A172 (cell line): ENCODE results near the gene HYLS1. TPM values are rescaled to one million over a fixed set of nuclear protein-coding genes. Genes with fewer than 3 reads are reported as not detected.

ENCODE experiments used
- DNase-seq: peaks from one replicate; pipeline ENCODE4 v3.0.0-alpha.2; 2015; ENCODE audit warnings: low spot score
- total RNA-seq: library from RNA; depleted of rRNA; stranded (reverse); fragments of >200 nt; shearing (Covaris generic); gene quantifications from 2 replicates; pipeline ENCODE4 v1.2.3, GENCODE V29; 2014

The HYLS1 gene
- total RNA-seq, 1 experiment from 2014 or later = 9.7 TPM

- DNase-seq = no peak
Observed at GRCh38 chr11:125933030-125933813, 45.8 kb downstream of the HYLS1 start.

DNA sequence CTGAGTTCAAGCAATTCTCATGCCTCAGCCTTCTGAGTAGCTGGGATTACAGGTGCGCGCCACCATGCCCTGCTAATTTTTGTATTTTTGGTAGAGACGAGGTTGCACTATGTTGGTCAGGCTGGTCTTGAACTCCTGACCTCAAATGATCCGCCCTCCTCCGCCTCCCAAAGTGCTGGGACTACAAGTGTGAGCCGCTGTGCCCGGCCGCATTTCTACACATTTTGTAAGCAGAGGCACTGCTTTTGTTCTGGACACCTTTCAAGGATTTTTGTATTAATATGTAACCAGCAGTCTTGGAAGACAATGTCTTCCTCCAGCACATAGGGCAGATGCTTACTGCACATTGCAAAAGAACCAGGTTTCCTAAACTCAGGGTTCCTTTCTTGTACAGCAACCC, 47.0 kb downstream of the HYLS1 start:
- no peak for DNase-seq

DNA sequence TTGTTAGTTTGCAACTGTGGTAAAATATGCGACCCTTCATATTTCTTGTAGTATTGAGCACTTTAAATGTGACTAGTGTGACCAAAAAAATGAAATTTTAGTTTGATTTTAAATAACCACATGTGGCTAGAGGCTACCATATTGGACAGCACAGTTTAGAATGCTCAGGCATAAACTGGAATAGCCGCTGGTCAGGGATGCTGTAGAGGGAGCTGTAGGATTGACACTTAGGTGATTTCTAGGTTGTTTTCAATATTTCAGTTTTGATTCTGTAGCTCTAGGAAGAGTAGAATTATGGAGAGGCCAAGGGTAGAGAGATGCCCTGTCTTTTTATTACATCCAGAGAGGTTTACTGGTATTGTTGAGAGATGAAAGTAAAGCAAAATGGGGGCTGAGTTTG, 47.6 kb downstream of the HYLS1 start:
- DNase-seq = no peak

DNA sequence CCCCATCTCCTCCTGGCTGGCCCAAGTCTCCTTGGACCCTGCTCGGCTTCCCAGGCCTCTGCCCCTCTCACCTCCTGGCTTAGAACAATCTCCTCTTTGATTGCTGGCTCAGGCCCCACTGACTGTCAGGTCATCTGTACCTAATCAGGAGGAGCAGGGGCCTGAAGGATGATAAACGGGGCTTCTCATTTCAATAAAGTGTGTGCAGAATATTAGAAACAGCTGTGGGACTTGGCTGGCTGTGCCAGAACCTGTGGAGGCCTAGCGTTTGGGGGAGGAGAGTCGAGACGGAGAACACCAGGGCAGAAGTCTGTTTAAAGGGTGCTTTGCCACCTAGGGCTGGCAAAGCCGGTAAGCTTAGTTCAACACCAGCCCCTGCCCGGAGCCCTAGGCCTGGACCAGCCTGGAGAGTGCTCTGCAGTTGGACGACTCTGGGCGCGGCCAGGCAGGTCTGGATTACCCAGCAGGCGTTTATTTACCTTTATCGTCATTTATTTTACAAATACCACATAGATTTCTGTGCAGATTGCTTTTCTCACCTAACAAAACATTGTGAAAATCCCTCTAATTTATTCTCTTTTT, 48.2 kb downstream of the HYLS1 start:
- DNase-seq = no peak

- DNase-seq = no peak
Observed at GRCh38 chr11:125938418-125938817, 51.0 kb downstream of the HYLS1 start.

DNA sequence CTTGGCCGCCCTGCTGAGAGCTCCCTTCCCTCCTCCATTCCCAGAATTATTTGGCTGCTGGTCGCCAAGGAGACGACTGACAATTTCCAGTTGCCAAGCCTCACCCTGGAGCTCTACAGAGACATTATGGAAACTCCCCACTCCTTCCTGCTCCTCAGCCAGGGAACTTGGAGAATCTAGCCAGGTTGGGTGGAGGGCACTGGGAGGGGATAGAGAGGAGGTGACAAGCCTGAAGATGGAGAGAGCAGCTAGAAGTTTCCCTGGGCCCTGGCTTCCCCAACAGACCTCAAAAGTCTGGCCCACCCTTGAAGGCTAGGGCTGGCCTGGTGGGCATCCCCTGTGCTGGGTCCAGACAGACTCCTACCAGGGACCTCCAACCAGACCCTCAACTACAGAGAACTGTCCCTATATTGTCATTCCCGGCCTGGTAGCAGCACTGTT, 51.6 kb downstream of the HYLS1 start:
- no peak for DNase-seq

DNA sequence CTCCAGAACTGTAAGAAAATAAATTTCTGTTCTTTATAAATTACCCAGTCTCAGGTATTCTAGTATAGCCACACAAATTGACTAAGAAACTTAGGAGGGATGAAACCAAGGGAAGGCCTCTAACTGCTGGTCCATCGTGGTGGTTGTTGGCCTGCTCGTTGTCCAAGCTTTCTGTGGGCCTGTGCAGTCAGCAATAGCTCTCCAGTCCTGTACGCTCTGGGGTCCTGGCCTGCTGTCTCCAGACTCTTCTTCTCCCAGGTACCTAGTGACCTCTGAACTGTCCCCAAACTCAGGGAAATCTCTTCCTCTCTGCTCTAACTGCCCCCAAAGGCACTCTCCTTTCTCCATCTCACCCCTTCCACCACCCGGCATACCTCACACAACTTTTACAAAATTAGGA, 52.7 kb downstream of the HYLS1 start:
- DNase-seq = no peak

- no peak for DNase-seq
Observed at GRCh38 chr11:125941267-125941618, 53.8 kb downstream of the HYLS1 start.

GRCh38 chr11:125941619-125942611, 54.4 kb downstream of the HYLS1 start:
- DNase-seq = peak; percentile 16

DNA sequence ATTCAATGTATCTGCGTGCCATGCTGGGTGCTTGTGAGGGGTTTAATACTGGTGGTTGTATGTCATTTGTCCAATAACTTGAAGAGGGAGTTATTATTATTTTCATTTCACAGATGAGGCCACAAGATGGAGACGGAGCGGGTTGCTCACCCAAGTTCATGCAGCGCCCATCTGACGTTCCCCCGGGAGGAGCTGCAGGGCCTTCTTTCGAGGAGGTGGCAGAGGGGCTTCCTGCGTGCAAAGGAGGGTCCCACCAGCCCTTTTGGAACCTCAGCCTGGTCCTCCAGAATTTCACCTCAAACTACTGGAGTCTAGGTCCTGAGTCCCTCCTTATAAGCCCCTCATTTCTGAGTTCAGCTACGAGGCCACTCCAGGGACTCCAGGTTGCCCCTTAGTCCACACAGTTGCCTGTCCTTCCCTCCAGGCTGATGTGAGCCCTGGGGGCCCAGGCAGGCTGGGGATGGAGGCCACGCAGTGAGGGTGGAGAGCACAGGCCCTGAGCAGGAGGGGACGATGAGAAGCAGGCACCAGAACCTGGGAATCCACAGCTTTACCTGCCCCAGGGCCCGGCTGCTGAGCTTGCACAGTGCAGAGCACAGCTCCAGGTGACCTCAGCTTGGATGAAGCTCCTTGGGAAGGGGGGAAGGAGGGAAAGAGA, 55.4 kb downstream of the HYLS1 start:
- DNase-seq = no peak

- no peak for DNase-seq
Observed at GRCh38 chr11:125943661-125944349, 56.3 kb downstream of the HYLS1 start.

- no peak for DNase-seq
Observed at GRCh38 chr11:125944350-125945010, 57.0 kb downstream of the HYLS1 start.

DNA sequence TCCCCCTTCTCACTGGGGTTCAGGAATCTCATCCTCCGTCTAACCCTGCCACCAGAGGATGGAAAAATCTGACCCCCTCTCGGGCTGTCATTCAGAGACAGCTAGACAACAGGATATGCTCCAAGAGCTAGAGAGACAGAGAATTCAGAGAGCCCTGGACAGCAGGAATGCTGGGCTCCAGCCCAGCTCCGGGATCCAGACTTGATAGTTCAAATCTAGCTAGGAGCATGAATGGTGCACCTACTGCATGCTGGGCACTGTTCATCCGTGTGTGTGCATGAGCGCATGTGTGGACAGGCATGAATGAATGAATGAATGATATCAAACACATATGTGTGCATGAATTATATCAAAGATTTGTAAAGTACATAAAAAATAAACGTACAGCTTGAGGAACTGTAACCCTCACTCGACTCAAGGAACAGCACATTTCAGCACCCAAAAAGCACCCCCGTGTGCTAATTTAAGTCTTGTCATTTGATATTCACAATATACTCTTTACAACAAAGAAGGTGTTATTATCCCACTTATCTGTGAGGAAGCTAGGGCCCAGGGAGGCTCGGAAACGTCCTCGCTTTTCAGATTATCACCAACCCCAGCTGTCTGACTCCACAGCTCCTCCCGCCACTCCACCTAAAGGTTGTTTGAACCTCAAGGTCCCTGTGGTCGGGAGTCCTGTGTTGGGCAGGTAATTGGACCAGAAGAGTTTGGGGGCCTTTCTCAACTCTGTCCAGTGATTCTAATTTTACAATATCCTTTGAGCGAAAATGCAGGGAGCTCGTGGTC, 57.7 kb downstream of the HYLS1 start:
- DNase-seq = no peak

DNA sequence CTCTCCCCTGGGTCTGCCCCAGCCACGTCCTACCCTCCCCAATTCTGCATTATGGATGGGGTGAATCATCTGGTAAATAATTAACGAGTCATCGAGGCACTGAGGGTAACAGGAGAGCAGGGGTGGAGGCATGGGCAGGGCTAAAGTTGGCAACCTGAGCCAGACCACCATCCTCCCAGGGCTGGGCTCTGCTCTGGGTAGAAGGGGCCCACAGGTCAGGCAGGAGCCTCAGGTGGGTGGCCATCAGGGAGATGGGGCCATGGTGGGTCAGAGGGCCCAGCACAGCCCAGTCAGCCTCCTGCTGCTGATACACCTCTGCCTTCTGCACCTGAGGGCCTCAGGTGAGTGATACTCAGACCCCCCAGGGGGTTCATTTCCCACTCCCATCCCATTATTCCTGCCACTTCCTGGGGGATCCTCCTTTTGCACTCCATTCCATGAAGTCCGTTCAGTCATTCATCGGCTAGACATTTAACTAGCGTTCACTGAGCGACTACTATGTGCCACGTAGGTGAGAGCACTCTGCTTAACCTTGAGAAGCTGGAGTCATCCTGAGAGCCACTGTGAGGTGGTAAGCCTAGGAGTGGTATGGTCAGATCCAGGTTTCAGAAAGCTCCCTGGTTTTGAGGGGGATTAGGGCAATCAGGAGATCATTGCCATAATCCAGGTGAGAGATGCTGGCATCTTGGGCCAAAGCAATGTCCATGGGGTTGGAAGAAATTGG, 58.5 kb downstream of the HYLS1 start, which contains the start of gene VSIG10L2:
VSIG10L2 (plus strand) TSS at position 248 of the 724 bp plus-strand sequence; CDS start at position 260, 12 bp downstream.
- DNase-seq = no peak

- DNase-seq = no peak
Observed at GRCh38 chr11:125946712-125947418, 59.4 kb downstream of the HYLS1 start.

DNA sequence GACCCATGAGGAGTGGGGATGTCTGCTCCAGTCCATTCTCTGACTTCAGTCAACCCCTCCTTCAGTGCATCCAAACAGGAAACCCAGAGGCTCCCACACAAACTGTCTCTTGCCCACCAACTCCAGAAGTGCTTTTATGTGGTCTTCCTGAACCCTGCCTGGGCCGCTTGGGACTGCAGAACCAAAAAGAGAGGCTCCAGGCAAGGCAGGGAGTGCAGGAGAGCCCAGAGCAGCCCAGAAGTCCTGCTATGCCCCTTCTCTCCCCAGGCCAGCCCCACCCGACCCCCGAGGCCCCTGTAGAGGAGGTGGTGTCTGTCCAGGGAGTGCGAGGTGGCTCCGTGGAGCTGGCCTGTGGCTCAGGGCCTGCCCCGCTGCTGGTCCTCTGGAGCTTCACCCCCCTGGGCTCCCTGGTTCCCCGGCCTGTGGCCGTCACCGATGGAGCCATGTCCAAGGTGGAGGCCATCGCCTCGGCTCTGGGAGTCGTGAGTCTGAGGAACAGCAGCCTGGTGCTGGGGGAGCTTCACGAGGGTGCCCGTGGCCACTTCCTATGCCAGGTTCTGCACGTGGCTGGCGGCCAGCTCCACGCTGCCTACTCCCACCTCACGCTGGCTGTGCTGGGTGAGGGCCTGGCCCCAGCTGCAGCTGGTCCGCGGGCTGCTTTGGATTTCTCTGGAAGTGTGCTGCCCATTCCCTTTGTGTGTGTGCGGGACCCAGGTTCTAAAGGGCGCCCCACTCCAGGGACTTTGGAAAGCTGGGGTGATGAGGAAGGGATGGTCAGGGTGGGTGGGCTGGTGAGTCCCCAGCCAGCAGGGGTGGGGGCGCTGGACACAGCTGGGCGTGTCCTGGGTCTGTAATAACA, 60.2 kb downstream of the HYLS1 start:
- no peak for DNase-seq

DNA sequence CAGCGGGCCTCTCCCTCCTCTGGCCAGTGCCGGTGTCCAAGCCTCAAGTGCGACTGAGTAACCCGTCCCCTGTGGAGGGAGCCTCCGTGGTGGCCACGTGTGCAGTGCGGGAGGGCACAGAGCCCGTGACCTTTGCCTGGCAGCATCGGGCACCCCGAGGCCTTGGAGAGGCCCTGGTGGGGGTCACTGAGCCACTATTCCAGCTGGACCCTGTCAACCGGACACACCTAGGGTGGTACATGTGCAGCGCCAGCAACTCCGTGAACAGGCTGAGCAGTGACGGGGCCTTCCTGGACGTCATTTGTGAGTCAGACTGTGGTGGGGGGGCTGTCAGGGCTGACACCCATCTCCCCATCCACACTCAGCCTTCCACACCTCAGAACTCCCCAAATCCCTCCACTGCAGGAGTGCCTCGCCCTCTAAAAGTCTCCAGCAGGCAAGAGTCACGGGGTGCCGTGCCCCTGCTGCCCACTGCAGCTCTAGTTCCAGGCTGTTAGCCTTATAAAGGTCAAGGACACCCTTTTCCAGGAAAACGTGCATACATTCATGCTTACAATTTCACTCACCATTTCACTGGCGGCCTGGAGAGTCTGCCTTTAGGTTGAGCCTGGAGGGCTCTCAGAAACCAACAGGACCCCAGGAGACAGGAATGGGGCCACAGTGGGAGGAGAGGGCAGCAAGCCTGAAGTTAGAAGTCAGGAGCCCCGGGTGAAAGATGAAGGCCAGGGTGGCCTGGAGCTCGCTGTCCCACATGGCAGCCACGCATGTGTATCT, 61.0 kb downstream of the HYLS1 start:
- DNase-seq = no peak
